Spinal cord (tissue), 4 donors: ENCODE results near the gene F12. TPM values are rescaled to one million over a fixed set of nuclear protein-coding genes. Genes with fewer than 3 reads are reported as not detected.

ENCODE experiments used
- polyA plus RNA-seq, 2 donors: library from polyadenylated mRNA; unstranded; fragments of 120-200 nt; gene quantifications; one replicate each; pipeline ENCODE4 v1.2.1, GENCODE V29; 2013; ENCODE audit not compliant: insufficient read length in 2 of 2
- total RNA-seq, 2 donors: library from RNA; depleted of rRNA in 1 of 2; stranded (reverse); fragments of 120-200 nt in 1 of 2; fragments of >200 nt in 1 of 2; gene quantifications; one replicate each; pipeline versions ENCODE4 v1.2.3 to v1.2.4, GENCODE V29; 2013 to 2014

Gene F12
- total and polyA plus RNA-seq, 4 donors: 1.9 to 15.1 (median 8.9) TPM

Other genes with a start within 250 kb of the F12 start
- gene RAB24, start 105.8 kb downstream of the F12 start, total RNA-seq: 10 to 100 TPM; 15.5 to 28.3 TPM
- gene RAB24, start 105.8 kb downstream of the F12 start, polyA plus RNA-seq: 10 to 100 TPM; 49.8 to 58.9 TPM
- 100 to 1,000 TPM in 1 of 2 donors, 10 to 100 TPM in 1; 35.2 to 101 TPM for gene PRELID1, start 105.8 kb downstream of the F12 start, total RNA-seq
- 100 to 1,000 TPM; 115 to 116 TPM for gene PRELID1, start 105.8 kb downstream of the F12 start, polyA plus RNA-seq
- gene MXD3, start 97.7 kb downstream of the F12 start, total RNA-seq: 10 to 100 TPM in 1 of 2 donors, 1 to 10 TPM in 1; 4.9 to 20.2 TPM
- gene MXD3, start 97.7 kb downstream of the F12 start, polyA plus RNA-seq: 10 to 100 TPM; 21.7 to 30.4 TPM
- gene LMAN2, start 57.9 kb downstream of the F12 start, total RNA-seq: 100 to 1,000 TPM in 1 of 2 donors, 10 to 100 TPM in 1; 96.6 to 152 TPM
- gene LMAN2, start 57.9 kb downstream of the F12 start, polyA plus RNA-seq: 10 to 100 TPM; 90.3 to 96.1 TPM
- gene RGS14, start 51.6 kb downstream of the F12 start, total RNA-seq: 10 to 100 TPM in 1 of 2 donors, 1 to 10 TPM in 1; 7.5 to 14.4 TPM
- gene RGS14, start 51.6 kb downstream of the F12 start, polyA plus RNA-seq: 10 to 100 TPM in 1 of 2 donors, 1 to 10 TPM in 1; 9.3 to 11.5 TPM
- gene SLC34A1, start 25.1 kb downstream of the F12 start, total RNA-seq: not detected
- 1 to 10 TPM in 1 of 2 donors, under 1 TPM in 1; 0.68 to 1.2 TPM for gene SLC34A1, start 25.1 kb downstream of the F12 start, polyA plus RNA-seq
- gene PFN3, start 8.9 kb downstream of the F12 start, total RNA-seq: not detected
- under 1 TPM; 0.32 to 1.00 TPM for gene PFN3, start 8.9 kb downstream of the F12 start, polyA plus RNA-seq
- gene GRK6, start 17.1 kb upstream of the F12 start, total RNA-seq: 10 to 100 TPM; 16.7 to 22.5 TPM
- gene GRK6, start 17.1 kb upstream of the F12 start, polyA plus RNA-seq: 10 to 100 TPM; 41.8 to 42.4 TPM
- 1 to 10 TPM; 4.3 to 8.8 TPM for gene PRR7, start 37.2 kb upstream of the F12 start, total RNA-seq
- 10 to 100 TPM; 28.3 to 31.7 TPM for gene PRR7, start 37.2 kb upstream of the F12 start, polyA plus RNA-seq
- 100 to 1,000 TPM in 1 of 2 donors, 10 to 100 TPM in 1; 49.6 to 105 TPM for gene DBN1, start 64.1 kb upstream of the F12 start, total RNA-seq
- 100 to 1,000 TPM; 241 to 273 TPM for gene DBN1, start 64.1 kb upstream of the F12 start, polyA plus RNA-seq
- gene PDLIM7, start 88.0 kb upstream of the F12 start, total RNA-seq: 10 to 100 TPM; 23.4 to 67.3 TPM
- gene PDLIM7, start 88.0 kb upstream of the F12 start, polyA plus RNA-seq: 100 to 1,000 TPM in 1 of 2 donors, 10 to 100 TPM in 1; 61.1 to 128 TPM
- 1 to 10 TPM; 3.4 to 5.6 TPM for gene DOK3, start 100.3 kb upstream of the F12 start, total RNA-seq
- gene DOK3, start 100.3 kb upstream of the F12 start, polyA plus RNA-seq: 10 to 100 TPM; 12.2 to 15.8 TPM
- gene DDX41, start 107.4 kb upstream of the F12 start, total RNA-seq: 10 to 100 TPM; 67.1 to 92.7 TPM
- gene DDX41, start 107.4 kb upstream of the F12 start, polyA plus RNA-seq: 100 to 1,000 TPM; 118 to 126 TPM
- 10 to 100 TPM; 21.6 to 72.7 TPM for gene FAM193B, start 145.0 kb upstream of the F12 start, total RNA-seq
- gene FAM193B, start 145.0 kb upstream of the F12 start, polyA plus RNA-seq: 100 to 1,000 TPM in 1 of 2 donors, 10 to 100 TPM in 1; 78.0 to 115 TPM
- gene TMED9, start 182.6 kb upstream of the F12 start, total RNA-seq: 10 to 100 TPM; 53.6 to 66.7 TPM
- gene TMED9, start 182.6 kb upstream of the F12 start, polyA plus RNA-seq: 100 to 1,000 TPM; 135 to 147 TPM
- 10 to 100 TPM; 13.8 to 32.3 TPM for gene B4GALT7, start 190.6 kb upstream of the F12 start, total RNA-seq
- 10 to 100 TPM; 27.3 to 31.9 TPM for gene B4GALT7, start 190.6 kb upstream of the F12 start, polyA plus RNA-seq